Astrocyte (in vitro differentiated cells and primary cell): ENCODE results near the gene ALDH1A2.

ENCODE experiments used
- EZH2 ChIP-seq: IDR thresholded peaks from 2 replicates; pipeline ENCODE4 v1.6.1; 2012; ENCODE audit warnings: mild to moderate bottlenecking, low read length, inconsistent platforms; ENCODE audit not compliant: insufficient read depth
- TF ChIP-seq, protein P1 (sequence below): IDR thresholded peaks from 2 replicates; pipeline ENCODE4 v1.5.1; 2011; ENCODE audit warnings: low read depth, mild to moderate bottlenecking, inconsistent platforms, low read length, moderate library complexity; ENCODE audit not compliant: insufficient read depth

DNA sequence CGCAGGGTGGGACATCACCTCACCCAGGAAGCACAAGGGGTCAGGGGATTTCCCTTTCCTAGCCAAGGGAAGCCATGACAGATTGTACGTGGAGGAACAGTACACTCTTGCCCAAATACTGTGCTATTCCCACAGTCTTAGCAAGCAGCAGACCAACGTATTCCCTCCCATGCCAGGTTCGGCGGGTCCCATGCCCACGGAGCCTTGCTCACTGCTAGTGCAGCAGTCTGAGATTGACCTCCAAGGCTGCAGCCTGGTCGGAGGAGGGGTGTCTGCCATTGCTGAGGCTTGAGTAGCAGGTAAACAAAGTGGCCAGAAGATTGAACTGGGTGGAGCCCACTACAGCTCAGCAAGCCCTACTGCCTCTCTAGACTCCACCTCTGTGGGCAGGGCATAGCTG is 39.0 kb downstream of the ALDH1A2 start:
- TF ChIP-seq, protein P1, sequence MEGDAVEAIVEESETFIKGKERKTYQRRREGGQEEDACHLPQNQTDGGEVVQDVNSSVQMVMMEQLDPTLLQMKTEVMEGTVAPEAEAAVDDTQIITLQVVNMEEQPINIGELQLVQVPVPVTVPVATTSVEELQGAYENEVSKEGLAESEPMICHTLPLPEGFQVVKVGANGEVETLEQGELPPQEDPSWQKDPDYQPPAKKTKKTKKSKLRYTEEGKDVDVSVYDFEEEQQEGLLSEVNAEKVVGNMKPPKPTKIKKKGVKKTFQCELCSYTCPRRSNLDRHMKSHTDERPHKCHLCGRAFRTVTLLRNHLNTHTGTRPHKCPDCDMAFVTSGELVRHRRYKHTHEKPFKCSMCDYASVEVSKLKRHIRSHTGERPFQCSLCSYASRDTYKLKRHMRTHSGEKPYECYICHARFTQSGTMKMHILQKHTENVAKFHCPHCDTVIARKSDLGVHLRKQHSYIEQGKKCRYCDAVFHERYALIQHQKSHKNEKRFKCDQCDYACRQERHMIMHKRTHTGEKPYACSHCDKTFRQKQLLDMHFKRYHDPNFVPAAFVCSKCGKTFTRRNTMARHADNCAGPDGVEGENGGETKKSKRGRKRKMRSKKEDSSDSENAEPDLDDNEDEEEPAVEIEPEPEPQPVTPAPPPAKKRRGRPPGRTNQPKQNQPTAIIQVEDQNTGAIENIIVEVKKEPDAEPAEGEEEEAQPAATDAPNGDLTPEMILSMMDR: no peak
- TF ChIP-seq EZH2: no peak
